Measurements from ENCODE around the gene SS18L1.

DNA sequence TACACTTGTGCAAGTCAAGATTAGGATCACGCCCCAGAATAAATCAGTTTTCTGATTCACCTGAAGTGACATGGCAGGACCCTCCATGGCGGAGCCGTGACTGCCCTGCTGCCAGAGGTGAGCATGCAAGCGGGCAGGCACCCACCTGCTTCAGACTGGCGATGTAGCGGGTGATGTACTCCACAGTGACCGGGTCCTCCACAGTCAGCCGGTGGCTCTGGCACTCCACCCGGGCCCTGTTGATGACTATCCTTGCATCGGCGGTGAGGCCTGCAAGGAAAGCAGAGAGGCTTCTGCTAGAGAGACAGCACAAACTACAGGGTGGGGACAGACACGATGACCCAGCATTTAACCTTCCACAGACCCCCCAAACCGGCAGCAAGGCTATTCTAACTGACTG is 3.9 kb upstream of the SS18L1 start:
- TF ChIP-seq CTCF (IDR thresholded peaks at IDR 0.05): no peak
- no peak for TF ChIP-seq POLR2A (IDR thresholded peaks at IDR 0.05)
